GM19395 (cell line): ENCODE results near the gene C16orf54.
"Not testable (repeated sequence)": the region's sequence is repeated elsewhere in the genome, so short reads cannot be mapped to it uniquely, and the experiment has no call there.

ENCODE experiments used
- ATAC-seq: cut with Tn5 transposase; IDR thresholded peaks from one replicate; pipeline ENCODE4 v1.9.1; 2021; ENCODE audit warnings: mild to moderate bottlenecking, moderate library complexity; ENCODE audit not compliant: unreplicated experiment

C16orf54 gene, protein sequence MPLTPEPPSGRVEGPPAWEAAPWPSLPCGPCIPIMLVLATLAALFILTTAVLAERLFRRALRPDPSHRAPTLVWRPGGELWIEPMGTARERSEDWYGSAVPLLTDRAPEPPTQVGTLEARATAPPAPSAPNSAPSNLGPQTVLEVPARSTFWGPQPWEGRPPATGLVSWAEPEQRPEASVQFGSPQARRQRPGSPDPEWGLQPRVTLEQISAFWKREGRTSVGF

GRCh38 chr16:29745853-29746345, at the start of gene C16orf54:
Gene C16orf54, minus strand, starts transcription at chr16:29745990. Its CDS starts 1,039 bp downstream, at chr16:29744951.
- peak; percentile 52 for ATAC-seq

GRCh38 chr16:29794231-29794710, 48.5 kb upstream of the C16orf54 start:
- no peak for ATAC-seq

GRCh38 chr16:29793153-29793552, 47.4 kb upstream of the C16orf54 start:
- ATAC-seq = not testable (repeated sequence)

- no peak for ATAC-seq
Observed at GRCh38 chr16:29791845-29792807, 46.3 kb upstream of the C16orf54 start.

DNA sequence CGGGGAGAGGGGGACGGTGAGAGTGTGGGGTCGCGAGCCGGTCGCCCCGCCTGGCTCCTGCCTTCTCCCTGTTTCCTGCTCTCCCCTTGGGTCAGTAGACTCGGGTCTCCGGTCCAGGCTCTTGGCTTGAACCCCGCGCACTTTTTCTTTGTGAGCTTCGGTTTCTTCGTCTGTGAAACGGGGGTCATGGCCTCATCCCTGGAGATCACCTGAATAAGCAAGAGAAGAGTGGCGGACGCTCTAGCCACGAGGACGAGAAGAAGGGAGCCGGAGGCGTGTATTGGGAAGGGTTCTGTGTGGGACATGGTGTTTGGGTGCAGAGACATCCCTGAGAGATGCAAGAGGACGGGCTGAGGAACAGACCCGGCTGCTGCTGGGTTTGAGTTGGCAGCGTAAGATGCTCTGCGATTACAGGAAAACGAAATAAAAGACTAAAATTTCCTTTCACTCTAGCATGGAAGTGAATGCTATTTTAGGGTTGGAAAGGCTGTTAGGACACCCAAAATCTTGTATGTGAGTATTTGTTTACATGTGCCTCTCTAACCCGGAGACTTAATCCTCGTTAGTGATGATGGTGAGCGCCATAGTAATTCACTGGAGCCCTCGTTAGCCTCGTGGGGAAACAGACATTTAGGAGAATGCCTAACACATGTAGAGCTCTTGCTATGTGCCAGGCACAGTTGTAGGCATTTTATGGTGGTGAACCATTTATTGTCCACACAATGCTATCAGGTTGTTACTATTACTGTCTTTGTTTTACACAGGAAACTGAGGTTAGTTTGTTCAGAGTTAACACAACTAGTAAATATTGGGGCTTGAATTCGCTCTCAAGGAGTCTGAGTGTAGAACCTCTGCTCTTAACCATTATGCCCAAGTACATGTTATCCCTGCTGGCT, 45.4 kb upstream of the C16orf54 start:
- ATAC-seq = no peak

DNA sequence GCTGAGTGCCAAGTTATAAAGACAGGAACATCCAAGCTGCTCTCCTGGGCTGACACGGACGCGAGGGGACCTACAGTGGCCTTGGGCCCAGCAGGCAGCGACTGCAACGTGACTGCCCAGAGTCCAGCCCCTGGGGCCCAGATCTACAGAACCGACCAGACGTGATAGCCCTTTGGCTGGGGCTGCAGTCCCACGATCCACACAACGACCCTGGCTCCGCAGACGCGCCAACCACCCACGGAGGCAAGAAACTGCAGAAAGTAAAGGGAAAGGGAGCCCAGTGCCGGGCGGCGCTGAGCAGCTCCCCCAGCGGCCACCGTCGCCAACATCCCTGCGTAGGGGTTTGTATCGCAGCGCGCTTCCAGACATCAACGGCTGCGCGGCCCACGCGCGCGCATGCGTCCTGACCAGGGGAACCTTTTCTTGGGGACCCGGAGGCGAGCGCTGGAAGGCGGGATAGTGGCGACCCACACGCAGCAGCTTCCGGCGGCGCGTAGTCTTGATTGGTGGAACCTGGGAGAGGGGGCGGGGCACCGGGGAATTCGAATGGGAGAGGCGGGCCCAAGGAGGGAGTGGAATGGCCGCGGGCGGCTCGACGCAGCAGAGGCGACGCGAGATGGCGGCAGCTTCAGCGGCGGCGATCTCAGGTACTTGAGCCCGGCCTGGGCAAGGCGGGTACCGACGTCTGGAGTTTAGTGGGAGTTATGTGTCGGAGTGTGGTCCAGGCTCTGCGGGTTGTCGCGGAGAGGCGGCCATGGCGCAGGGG, 44.6 kb upstream of the C16orf54 start, which contains the start of gene KIF22:
TSS of gene KIF22 (plus strand) at position 569 of the 766 bp plus-strand sequence. CDS start at position 578, 9 bp downstream.
- ATAC-seq = peak; percentile 90

DNA sequence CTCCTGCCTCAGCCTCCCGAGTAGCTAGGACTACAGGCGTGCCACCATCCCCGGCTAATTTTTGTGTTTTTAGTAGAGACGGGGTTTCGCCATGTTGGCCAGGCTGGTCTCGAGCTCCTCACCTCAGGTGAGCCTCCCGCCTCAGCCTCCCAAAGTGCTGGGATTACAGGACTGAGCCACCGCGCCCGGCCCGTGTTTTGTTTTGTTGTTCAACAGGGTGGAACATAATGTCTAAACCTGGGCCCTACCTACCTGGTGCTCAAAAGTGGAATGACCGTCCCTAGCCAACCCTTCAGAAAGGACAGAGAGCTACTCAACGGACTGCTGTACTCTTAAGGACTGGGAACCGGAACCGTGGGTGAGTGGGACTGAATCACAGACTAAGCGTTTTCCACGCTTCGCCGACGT, 44.0 kb upstream of the C16orf54 start:
- ATAC-seq = no peak

GRCh38 chr16:29787155-29787554, 41.4 kb upstream of the C16orf54 start:
- ATAC-seq = not testable (repeated sequence)

GRCh38 chr16:29784901-29785500, 39.2 kb upstream of the C16orf54 start:
- ATAC-seq = no peak

GRCh38 chr16:29784157-29784556, 38.4 kb upstream of the C16orf54 start:
- ATAC-seq = no peak

DNA sequence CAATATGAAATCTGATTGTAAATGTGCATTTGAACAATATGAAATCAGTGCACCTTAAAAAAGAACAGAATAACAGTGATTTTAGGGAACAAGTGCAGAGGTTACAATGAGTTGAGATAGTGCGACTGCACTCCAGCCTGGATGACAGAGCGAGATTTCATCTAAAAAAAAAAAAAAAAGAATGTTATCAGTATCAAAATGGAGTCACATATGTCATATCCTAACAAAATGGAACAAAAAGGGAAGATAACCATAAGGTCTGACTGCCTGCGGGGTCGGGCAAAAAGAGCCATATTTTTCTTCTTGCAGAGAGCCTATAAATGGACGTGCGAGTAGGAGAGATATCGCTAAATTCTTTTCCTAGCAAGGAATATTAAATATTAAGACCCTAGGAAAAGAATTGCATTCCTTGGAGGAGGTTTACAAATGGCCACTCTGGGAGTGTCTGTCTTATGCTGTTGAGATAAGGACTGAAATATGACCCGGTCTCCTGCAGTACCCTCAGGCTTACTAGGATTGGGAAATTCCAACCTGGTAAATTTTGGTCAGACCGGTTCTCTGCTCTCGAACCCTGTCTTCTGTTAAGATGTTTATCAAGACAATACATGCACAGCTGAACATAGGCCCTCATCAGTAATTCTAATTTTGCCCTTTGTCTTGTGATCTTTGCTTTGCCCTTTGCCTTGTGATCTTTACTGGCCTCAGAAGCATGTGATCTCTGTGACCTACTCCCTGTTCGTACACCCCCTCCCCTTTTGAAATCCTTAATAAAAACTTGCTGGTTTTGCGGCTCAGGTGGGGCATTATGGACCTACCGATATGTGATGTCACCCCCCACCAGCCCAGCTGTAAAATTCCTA, 37.5 kb upstream of the C16orf54 start:
- ATAC-seq = not testable (repeated sequence)

- ATAC-seq = no peak
Observed at GRCh38 chr16:29779474-29779873, 33.7 kb upstream of the C16orf54 start.

- no peak for ATAC-seq
Observed at GRCh38 chr16:29777576-29778350, 32.0 kb upstream of the C16orf54 start, which contains the start of gene ZG16. Gene ZG16, plus strand, starts transcription at chr16:29778256. Its CDS starts 1,011 bp downstream, at chr16:29779267.

- ATAC-seq = no peak
Observed at GRCh38 chr16:29775742-29776408, 30.1 kb upstream of the C16orf54 start.

DNA sequence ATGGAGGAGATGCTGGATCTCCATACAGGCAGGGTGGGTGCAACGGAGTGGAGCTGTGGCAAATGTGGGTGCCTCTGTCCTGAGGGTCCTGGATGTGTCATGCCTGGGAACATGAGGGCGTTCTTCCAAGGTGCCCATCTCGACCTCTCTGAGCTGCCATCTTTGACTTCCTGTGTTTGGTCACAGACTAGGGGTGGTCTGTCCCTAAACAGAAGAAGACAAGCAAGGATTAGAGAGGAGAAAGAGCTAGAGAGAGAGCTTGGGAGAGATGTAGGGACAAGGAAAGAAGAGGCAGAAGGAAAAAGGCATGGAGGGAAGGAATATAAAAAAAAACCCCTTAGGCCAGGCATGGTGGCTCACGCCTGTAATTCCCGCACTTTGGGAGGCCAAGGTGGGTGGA, 28.9 kb upstream of the C16orf54 start:
- no peak for ATAC-seq

GRCh38 chr16:29772330-29772729, 26.5 kb upstream of the C16orf54 start:
- not testable (repeated sequence) for ATAC-seq
